Nucleus accumbens (tissue), 56 donors: Measurements from ENCODE around the gene CCL18.
"Not testable (repeated sequence)": the region's sequence is repeated elsewhere in the genome, so short reads cannot be mapped to it uniquely, and the experiment has no call there.

ENCODE experiments used
- DNase-seq, 56 donors: peaks; one replicate each; lab custom pipeline; 2025; lab: John Stamatoyannopoulos, UW

The CCL18 gene, protein sequence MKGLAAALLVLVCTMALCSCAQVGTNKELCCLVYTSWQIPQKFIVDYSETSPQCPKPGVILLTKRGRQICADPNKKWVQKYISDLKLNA

DNA sequence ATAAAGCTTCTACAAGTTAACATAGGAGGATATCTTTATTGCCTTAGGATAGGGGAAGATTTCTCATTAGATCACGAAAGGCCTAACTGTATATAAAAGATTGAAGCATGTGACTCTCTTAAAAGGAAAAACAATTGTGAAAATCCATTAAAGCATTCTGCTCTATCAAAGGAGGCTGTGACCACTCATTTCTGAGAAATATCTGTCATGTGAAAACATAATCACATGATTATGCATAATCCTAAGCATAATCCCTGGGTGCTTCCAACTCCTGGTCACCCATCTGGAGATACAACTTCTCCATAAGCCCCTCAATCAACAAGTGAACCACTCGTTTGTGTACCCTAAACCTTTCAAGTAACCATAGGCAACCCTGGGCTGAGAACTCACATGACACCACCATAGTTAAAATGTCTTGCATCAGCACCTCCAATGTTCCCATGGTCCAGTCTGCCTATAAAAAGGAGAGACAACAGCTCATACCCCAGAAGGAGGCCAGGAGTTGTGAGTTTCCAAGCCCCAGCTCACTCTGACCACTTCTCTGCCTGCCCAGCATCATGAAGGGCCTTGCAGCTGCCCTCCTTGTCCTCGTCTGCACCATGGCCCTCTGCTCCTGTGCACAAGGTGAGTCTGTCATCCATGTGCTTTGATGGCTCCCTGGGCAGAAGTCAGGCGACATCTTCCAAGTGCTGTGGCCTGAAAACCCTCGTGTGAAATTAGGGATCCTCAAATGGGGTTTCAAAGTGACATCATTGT, at the start of gene CCL18:
TSS of gene CCL18 (plus strand) at position 487 of the 756 bp plus-strand sequence. CDS start at position 558, 71 bp downstream.
- DNase-seq, result no peak

DNA sequence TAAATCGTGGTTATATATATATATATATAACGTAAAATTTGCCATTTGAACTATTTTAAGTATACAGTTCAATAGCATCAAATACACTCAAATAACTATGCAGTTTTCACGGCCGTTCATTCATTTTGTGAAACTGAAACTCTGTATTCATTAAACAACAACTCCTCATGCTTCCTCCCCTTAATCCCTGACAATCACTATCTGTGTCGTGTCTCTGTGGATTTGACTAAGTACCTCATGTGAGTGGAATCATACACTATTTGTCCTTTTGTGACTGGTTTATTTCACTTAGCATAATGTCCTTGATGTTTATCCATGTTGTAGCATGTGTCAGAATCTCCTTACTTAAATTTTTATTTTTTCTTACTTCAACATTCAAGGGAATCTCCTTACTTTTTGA, 49.1 kb upstream of the CCL18 start:
- no peak for DNase-seq

DNA sequence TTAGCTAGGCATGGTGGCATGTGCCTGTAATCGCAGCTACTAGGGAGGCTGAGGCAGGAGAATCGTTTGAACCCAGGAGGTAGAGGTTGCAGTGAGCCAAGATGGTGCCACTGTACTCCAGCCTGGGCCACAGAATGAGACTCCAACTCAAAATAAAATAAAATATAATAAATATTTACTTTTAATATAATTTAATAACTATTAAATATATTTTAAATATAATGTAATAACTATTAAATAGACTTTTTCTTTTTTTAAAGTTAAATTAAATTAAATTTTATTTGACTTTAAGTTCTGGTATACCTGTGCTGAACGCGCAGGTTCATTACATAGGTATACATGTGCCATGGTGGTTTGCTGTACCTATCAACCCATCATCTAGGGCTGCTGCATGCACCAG, 48.2 kb upstream of the CCL18 start:
- DNase-seq, result not testable (repeated sequence)

DNA sequence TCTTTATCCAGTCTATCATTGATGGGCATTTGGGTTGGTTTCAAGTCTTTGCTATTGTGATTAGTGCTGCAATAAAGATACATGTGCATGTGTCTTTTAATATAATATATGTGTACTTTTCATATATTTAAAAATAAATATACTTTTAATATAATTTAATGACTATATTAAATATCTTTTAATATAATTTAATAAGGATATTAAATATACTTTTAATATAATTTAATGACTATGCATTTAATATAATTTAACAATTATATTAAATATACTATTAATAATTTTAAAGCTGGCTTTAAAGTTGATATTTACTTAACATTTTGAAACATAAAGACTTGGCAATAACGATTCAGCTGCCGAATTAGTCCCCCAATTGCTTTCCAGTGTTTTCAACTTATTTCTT, 47.5 kb upstream of the CCL18 start:
- DNase-seq, result no peak

DNA sequence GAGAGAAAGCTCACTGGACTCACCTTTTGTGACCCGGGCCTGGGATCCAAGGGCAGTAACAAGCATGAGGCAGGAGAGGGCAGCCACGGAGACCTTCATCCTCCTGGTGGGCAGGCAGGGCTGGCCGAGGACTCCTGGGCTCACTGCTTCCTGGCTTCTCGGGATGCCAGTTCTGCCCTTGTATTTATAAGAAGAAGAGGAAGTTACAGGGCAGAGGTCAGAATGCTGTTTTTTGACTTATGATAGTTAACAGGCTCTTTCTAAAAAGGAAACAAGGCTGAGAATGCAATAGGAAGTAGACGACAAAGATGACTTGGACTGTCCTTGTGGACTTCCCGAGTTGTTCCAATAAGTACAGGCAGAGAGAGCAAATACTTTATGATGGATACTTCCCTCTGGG, 46.3 kb upstream of the CCL18 start, which contains the start of gene CCL23:
TSS of gene CCL23 (minus strand) at position 174 of the 400 bp plus-strand sequence. CDS start at position 99, 75 bp downstream.
- no peak for DNase-seq

DNA sequence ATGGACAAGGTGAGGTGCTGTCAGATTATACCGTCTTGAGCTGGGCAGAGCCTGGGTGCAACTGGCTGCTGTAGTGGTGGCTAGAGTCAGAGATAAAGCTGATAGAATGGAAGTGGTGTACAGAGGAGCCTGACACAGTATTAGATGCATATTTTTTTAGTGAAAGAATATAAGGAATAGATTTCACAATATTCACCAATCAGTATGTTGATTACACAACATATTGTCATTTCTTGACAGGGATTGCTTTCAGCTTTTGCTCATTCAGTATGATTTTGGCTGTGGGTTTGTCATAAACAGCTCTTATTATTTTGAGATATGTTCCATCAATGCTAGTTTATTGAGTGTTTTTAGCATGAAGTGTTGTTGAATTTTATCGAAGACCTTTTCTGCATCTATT, 44.6 kb upstream of the CCL18 start:
- DNase-seq, result no peak

DNA sequence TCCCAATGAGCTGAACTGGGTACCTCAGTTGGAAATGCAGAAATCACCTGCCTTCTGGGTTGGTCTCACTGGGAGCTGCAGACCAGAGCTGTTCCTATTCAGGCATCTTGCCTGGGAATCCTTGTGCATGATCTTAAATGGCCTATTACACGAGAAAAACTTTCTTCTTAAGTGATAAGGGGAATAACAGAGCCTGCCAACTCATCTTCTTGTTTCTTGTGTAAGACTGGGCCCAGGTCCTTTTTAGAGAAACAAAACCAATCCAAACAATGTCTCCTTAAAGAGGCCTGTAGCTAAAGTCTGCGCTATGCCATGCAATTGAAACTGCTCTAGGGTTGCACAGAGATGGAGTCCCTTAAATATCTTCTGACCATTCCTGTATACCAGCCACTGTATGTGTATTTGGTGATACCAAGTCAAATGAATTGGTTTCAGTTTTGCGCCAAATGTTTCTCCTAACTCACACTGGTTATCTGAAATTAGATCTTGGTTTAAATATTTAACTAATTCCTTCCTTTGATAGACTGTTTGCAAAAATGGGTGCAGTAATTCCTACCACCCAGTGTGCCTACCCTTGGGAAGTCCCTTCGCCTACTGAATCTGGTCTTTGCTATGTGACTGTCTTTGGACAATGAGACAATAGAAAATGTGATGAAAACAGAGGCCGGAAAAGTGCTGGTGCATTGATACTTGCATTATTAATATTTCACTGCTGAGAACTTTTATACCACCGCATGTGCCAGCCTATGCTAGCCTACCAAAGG, 39.8 kb upstream of the CCL18 start:
- no peak for DNase-seq

DNA sequence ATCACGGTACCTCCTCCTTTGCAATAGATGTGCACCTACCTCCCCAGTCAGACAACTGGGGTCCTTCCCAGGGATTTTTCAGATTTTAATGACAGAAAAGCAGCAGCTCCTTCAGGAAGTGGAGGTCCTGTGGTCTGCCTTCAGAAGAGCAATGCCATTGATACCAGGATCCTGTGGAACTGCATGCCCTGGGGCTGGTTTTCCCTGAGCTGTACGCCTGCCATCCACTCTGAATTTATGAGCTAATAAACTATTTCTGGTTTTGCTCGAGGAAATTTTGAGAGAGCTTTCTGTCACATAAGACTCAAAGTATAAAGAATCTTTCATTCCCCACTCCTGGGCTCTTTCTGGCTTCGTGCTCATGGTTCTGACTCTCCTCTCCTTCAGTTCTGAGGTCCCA, 36.3 kb upstream of the CCL18 start:
- DNase-seq, result no peak

DNA sequence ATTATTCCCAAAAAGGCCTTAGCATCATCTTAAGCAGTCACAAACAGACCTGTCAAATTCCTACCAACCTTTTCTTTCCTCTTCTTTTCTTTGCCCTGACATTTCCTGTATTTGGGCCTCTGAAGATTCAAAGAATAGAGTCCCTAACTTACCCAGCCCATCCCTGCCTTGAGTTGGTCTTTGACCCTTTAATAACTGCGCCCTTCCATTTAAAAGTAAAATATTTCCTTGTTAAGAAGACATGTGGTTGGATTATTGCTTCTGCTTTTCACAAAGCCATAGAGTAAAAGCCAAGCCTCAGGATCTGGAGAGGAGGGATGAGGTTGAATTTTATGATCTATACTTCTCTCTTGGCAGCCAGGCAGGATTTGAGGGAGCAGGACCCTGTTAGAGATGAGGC, 33.1 kb upstream of the CCL18 start:
- DNase-seq, result no peak

DNA sequence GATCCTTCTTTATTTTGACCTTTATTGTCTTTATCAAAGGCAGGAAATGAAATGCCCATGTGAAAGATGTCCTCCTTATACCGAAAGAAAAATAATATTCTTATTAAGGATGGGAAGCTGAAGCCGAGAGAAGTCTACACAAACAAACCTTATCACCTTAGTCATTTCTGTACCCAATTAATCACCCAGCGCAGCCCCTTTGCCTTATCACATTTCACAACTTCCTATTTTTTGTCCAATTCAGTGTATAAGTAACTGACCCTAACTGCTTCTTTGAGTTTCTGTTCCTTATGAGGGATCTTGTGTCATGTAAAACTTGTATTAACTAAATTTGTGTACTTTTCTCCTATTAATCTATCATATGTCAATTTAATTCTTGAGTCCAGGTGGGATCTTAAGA, 29.9 kb upstream of the CCL18 start:
- DNase-seq, result no peak

DNA sequence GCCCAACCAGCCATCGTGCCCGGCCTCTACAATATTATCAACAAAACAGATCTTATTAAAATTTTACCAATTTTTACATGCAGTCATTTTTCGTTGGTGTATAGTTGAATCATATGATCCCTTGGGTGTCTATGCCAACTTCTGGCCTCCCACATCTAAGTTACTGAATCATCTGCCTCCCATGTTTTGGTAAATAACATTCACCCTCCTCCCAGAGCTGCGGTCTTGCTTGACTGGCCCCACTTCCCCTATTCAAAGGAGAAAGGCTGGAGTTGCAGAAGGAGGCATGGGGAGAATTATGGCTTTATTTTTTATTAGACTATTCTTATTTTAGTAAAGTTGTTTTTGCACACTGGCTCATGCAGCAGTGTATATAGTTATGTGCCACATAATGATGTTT, 27.8 kb upstream of the CCL18 start:
- no peak for DNase-seq

DNA sequence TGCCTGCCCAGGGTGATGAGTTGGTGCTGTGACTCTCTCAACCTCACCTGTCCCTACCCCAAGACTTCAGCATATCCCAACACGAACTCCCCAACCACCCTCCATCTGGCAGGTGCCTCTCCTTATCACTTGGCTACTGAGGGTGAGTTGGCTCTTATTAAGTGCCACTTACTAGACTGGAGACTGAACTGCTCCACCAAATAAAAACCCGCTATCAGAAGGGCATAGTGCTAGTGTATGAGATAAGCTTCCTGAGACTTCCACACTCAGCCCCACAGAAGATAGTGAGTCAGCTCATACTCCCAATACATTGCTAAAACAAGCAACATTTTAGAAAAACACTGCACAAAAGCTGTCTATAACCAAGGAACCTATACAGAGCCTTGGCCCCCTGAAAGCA, 16.0 kb upstream of the CCL18 start:
- DNase-seq, result no peak

DNA sequence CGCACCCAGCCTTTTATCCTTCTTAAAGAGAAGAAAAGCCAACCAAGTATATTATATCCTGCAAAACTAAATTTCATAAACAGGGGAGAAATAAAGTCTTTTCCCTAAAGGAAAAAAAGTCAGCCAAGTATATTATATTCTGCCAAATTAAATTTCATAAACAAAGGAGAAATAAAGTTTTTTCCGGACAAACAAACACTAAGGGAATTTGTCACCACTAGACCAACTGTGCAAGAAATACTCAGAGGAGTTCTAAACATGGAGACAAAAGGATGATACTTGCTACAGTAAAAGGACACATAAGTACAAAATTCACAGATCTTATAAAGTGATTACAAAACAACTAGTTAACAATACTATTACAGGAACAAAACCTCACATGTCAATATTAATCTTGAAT, 14.4 kb upstream of the CCL18 start:
- DNase-seq, result no peak

DNA sequence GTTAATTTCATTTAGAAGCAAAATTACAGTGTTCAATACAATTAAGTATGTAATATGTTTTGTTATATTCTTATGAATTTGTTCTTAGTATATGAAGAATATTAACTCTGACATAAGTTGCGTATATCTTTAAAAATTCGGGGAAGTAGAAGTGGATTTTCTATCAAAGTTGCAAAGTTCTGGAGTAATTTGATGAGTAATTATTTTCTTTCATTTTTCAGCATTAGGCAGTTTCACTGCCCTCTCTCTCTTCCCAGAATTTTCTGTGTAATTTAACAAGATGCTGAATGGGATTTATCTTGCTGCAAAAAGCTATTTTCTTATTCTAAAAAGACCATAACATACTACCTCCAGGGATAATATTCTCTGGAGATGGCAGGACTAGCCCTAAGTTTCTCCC, 8.9 kb upstream of the CCL18 start:
- no peak for DNase-seq

DNA sequence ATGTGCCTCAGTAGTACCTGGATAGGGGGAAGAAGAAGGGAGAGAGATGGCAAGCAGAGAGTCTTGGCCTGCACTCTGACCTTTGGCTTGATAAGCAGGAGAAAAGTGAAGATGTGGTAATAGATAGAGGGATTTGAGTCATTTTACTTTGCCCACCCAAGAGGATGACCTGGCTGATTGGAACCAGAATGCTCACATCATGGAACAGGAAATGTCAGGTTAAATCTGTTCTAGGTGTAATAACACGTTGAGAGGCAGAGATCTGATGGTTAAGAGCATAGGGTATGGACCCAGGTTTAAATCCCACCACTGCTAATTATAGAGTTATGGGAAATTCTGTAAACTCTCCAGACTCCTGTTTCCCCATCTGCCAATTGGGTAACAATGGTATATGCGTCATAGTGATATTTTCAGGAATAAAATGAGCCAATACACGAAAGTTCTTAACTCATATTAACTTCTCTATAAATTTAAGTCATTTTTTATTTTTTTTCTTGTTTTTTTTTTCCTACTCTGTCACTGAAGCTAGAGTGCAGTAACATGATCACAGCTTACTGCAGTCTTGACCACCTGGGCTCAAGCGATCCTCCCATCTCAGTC, 8.1 kb upstream of the CCL18 start:
- no peak for DNase-seq

DNA sequence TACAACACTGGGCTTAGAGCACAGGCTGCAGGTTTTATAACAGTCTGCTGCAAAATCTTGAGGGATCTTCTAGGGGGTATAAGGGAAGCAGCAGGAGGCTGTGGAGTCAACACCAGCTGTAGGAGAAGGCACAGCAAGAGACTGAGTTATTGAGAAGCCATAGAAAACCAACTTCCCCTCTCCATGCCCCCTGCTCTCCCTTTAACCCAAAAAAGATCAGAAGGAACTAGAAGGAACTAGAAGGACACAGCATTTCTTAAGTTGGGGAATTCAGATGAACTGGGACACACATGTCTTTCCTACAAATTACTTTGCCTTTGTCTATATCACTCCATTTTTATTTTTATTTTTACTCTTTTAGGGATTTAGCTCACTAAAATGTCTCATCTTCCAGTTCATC, 6.2 kb upstream of the CCL18 start:
- DNase-seq, result no peak

DNA sequence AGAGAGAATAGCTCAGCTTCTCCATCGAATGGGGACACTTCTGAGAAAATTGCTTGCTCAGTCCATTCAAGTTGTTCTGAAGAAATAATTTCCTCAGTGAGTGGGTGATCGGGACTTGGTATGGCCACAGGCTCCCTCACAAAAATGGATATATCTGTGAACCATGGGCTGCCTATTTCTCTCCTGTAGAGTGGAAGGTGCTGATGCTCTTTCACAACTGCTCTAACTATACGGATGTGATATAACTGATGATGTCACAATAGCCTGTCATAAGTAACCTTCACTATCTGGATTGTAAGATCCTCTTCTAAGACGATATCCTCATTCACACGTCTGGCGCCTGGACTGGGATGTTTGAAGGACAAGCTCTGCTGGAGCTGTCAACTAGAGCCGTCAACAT, 4.7 kb upstream of the CCL18 start:
- no peak for DNase-seq

DNA sequence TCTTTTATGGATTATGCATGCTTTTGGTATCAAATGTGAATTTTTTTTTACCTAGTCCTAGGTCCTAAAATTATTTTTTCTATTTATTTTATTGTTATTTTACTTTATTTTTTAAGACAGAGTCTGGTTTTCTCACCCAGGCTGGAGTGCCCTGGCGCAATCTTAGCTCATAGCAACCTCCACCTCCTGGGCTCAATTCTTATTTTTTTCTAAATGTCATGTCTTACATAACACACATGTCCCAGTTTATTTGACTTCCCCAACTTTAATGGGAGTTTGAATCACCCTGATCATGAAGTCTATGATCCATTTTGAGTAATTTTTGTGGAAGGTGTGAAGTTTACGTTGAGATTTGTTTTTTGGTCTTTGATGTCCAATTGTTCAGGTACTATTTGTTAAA, 3.3 kb upstream of the CCL18 start:
- no peak for DNase-seq

DNA sequence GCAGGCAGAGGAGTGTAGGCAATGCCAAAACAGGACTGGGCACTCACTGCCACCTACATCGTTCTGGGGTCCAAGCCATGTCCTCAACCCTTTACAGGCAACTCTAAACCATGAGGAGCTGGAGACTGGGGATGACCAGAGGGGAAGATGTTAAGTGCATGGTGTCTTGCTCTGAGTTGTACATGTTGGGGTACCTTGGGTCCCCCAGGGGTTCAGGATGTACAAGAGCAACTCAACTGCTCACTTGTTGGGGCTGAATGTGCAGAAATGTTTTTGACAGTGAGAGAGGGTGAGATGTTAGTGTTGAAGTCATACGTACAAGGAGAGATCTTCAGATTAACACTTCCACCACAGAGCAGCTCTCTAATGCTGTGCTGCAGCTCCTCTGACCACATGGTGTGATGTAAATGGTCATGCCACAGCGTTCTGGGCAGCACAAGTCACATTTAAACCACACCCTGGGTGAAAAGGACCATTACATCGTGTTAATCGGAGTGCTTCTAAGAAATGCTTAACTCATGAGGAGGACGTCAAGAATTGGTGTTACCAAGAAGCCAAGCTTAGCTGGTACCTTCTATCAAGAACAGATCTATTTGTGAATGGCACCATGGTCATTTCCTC, 2.4 kb downstream of the CCL18 start:
- DNase-seq, result no peak

DNA sequence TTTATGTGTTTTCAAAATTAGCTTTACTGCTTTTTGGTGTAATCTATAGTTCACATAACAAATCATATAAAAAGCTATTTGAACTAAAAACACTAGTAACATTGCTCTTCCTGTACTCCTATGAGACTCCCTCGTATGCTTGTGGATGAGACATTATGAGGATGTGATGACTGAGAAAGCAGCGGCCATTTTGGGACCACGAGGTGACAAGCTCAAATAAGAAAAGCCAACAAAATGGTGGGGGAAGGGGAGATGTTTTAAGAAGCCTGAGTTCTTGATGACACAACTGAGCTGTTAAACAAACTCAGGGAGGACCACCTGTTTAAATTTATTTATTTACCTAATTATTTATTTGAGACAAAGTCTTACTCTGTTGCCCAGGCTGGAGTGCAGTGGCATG, 4.5 kb downstream of the CCL18 start:
- no peak for DNase-seq

DNA sequence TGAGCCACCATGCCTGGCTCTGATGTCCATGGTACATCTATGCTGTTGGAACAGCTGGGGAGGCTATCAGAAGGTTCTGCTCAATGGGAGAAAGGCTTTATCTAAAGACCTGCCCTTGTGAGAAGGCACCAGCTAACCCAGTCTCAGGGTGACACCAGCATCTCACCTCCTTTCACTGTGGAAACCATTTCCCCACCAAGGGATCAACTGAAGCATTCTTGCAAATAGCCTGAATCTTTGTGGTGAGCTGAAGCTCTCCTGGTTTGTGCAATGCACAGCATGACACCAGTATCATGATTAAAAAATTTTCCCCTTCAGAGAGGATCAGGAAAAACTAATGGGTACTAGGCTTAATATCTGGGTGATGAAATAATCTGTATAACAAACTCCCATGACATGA, 5.1 kb downstream of the CCL18 start:
- no peak for DNase-seq
